GM12875 (cell line): ENCODE data around the gene ABHD16A.

ENCODE experiments used
- H3K4me3 ChIP-seq: one replicate; pipeline ENCODE4 v1.5.1; 2011; ENCODE audit warnings: low read depth, low read length, control low read depth
- TF ChIP-seq, protein P1 (sequence below): IDR thresholded peaks from 2 replicates; pipeline ENCODE4 v1.5.1; 2011; ENCODE audit warnings: low read depth, mild to moderate bottlenecking, control low read depth, inconsistent platforms, low read length, moderate library complexity, borderline replicate concordance; ENCODE audit not compliant: insufficient read depth

ABHD16A gene

DNA sequence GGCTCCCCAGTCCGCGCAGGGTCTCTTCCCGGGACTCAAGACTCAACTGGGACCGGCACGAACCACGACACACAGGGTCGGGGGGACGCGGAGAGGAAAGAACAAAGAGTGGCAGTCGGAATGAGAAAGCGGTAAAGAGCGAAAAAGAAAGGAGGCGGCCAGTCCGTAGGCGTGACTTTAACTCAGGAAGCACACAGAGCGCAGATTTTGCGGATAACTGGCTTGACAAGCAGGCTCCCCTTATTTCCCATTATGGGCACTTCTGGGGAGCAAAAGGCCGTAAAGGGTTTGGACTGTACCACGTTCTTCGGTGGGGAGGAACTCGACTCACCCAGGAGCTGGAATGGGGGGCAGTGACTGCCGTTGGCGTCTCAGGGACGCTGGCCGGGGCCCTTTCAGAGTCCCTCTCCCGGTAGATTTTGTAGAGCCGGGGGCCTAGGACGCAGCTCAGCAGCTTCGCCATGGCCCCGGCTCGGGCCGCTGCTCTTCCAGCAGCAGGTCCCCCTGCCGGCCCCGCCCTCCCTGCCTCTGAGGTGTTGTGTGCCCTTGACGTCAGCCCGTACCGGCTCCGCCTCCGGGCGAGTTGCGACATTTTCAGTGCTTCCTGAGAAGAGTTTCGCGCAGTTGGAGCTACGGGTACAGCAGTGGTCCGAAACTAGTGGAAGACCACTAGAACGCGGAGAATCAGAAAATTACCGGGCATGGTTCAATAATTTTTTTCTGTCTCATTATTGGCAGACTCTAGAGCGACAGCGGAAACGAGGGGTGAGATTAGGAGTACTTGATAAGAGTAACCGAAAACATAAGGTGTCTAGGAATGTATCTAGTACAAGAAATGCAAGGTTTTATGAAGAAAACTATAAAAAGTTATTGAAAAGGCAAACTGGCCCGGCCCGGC is at the start of gene ABHD16A:
Gene ABHD16A, minus strand, starts transcription at position 506 of the 898 bp plus-strand sequence. Its CDS starts 43 bp downstream, at position 463.
- H3K4me3 ChIP-seq, result peak within 1 kb of the TSS; percentile 62
- TF ChIP-seq, protein P1, sequence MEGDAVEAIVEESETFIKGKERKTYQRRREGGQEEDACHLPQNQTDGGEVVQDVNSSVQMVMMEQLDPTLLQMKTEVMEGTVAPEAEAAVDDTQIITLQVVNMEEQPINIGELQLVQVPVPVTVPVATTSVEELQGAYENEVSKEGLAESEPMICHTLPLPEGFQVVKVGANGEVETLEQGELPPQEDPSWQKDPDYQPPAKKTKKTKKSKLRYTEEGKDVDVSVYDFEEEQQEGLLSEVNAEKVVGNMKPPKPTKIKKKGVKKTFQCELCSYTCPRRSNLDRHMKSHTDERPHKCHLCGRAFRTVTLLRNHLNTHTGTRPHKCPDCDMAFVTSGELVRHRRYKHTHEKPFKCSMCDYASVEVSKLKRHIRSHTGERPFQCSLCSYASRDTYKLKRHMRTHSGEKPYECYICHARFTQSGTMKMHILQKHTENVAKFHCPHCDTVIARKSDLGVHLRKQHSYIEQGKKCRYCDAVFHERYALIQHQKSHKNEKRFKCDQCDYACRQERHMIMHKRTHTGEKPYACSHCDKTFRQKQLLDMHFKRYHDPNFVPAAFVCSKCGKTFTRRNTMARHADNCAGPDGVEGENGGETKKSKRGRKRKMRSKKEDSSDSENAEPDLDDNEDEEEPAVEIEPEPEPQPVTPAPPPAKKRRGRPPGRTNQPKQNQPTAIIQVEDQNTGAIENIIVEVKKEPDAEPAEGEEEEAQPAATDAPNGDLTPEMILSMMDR, result no peak

DNA sequence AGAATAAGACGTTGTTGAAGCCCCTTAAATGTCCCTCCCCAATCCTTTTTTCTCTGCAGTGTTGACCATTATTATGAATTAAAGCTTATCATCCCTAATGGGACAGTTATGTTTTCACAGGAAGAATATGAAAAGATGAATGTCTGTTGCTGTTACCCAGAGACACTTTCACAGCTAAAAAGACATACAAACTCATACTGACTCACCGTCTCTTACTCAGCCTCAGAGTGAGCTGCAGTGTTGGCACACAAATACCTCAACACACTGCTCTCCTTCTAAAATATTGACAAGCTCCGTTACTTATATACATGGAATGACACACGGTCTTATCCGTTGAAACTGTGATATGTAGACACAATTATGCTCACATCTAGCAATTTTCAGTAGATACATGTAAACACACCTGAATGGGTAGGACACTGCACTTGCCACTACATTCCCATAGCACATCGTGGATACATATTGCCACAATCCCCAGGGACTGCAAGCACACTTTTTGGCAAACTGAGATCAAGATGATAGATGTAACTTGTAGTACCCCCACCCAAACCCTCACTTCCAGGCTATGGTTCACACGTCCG is 49.7 kb upstream of the ABHD16A start:
- H3K4me3 ChIP-seq, result no peak overlapping the region
- TF ChIP-seq, protein P1, result no peak

DNA sequence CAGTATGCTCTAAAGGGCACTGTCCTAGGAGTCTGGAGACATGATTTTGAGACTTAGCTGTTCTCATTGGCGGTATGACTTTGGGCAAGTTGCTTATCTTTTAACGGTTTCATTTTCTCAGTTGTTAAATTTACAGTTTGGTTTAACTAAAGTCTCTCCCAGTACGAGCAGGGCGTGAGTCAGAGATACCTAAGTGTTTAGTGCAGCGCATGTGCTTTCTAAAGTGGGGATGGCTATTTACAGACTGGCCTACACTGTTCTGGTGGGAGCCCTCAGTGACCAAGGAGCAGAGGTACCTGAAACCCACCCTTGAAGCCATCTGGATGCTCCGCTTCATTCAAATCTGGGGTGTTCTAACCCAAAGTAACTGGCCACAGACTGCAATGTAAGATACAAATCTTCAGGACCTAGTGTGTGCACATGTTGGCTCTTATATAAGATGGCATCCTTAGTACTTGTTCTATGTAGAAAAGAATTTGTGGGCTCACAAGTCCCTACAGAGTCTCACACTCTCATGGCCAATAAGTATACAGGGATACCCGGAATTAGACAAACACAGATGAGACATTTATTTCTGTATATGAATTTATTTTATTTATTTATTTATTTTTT is 47.4 kb upstream of the ABHD16A start:
- no peak overlapping the region for H3K4me3 ChIP-seq
- TF ChIP-seq, protein P1, result no peak

DNA sequence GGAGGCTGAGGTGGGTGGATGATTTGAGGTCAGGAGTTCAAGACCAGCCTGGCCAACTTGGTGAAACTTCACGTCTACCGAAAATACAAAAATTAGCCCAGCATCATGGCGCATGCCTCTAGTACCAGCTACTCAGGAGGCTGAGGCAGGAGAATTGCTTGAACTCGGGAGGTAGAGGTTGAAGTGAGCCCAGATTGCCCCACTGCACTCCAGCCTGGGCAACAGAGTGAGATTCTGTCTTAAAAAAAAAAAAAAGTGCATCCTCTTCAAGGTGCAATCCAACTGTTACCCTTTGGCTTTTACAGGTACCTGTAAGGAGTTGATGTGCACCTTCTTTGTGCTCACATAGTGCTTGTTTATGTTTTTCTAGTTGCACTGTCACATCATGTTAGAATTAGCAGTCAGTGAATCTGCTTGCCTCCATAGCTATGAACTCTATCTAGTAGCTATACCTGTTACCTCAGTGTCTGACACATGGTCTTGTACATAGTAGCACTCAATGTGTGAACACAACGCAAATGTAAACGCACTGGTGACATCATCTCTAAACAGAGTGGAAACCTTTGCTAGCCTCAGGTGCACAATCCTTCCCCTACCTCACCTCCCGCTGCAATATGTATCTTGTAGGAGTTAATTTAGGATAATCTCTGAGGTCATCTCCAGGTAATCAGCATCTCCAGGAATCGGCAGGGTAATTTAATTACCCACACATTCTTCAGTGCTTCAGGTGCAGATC is 46.3 kb upstream of the ABHD16A start:
- TF ChIP-seq, protein P1, result no peak
- no peak overlapping the region for H3K4me3 ChIP-seq

DNA sequence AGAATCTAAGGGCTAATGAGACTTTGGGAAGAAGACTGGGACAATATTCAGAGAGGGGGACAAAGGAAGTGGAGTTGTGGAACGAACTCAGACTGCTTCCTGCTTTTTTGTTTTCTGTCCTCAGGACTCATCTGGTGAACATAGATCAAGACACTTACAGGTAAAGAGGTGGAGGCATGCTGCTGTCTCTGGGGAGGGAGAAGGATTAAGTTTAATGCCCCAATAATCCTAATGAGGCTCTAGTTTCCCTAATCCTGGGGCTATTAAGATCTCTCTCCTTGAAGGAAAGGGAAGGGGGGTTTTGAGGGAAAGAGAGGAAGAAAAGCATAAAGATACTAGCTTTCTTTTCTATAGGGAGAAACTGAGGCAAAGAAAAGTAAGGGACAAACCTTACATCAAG is 41.3 kb upstream of the ABHD16A start:
- H3K4me3 ChIP-seq, result no peak overlapping the region
- TF ChIP-seq, protein P1, result no peak

DNA sequence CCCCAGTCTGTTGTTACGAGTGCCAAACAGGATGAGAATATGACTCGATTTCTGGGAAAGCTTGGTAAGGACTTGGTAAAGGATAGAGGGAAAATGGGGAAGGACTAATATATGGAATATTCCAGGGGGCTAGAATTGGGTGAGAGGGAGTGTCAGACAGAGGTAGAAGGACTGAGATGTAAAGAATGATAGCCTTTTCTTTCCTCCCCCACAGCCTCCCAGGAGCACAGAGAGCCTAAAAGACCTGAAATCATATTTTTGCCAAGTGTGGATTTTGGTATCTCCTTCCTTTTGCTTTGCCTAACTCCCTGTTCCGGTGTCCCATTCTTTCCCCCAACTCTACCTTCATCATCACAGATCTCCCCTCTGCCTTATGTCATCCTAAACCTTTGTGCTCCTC is 39.8 kb upstream of the ABHD16A start:
- TF ChIP-seq, protein P1, result no peak
- no peak overlapping the region for H3K4me3 ChIP-seq
